Astrocyte (in vitro differentiated cells and primary cell): ENCODE results near the gene KRT83. TPM values are rescaled to one million over a fixed set of nuclear protein-coding genes. Genes with fewer than 3 reads are reported as not detected.

Experiments
- DNase-seq: peaks from one replicate; pipeline ENCODE4 v3.0.0-alpha.2; 2010; ENCODE audit warnings: low read depth
- FAIRE-seq: peaks from 2 replicates; lab custom pipeline; 2011; peaks lifted over from hg19 to GRCh38; lab: Jason Lieb, UNC
- H2AFZ ChIP-seq: 2 replicates; pipeline ENCODE4 v1.6.0; 2012; ENCODE audit warnings: low read depth, low read length, inconsistent platforms
- H3K27ac ChIP-seq: 2 replicates; pipeline ENCODE4 v1.5.1; 2011; ENCODE audit warnings: low read depth, low read length, inconsistent platforms
- H3K27me3 ChIP-seq: 2 replicates; pipeline ENCODE4 v1.6.0; 2011; ENCODE audit warnings: low read length, inconsistent platforms; ENCODE audit not compliant: insufficient read depth
- H3K36me3 ChIP-seq: 2 replicates; pipeline ENCODE4 v1.5.1; 2011; ENCODE audit warnings: low read length, inconsistent platforms; ENCODE audit not compliant: insufficient read depth
- H3K4me1 ChIP-seq: 2 replicates; pipeline ENCODE4 v1.5.1; 2011; ENCODE audit warnings: low read length, inconsistent platforms; ENCODE audit not compliant: insufficient read depth
- H3K4me2 ChIP-seq: 2 replicates; pipeline ENCODE4 v1.6.0; 2012; ENCODE audit warnings: low read length, inconsistent platforms
- H3K4me3 ChIP-seq: 2 replicates; pipeline ENCODE4 v1.5.1; 2011; ENCODE audit warnings: low read depth, mild to moderate bottlenecking, low read length, inconsistent platforms; ENCODE audit not compliant: insufficient read depth
- H3K79me2 ChIP-seq: 2 replicates; pipeline ENCODE4 v1.6.0; 2012; ENCODE audit warnings: mild to moderate bottlenecking, low read length, inconsistent platforms; ENCODE audit not compliant: insufficient read depth
- H3K9ac ChIP-seq: 2 replicates; pipeline ENCODE4 v1.6.0; 2012; ENCODE audit warnings: mild to moderate bottlenecking, low read length, inconsistent platforms
- H3K9me3 ChIP-seq: 2 replicates; pipeline ENCODE4 v1.5.1; 2012; ENCODE audit warnings: low read depth, mild to moderate bottlenecking, low read length, inconsistent platforms; ENCODE audit not compliant: insufficient read depth
- H4K20me1 ChIP-seq: 2 replicates; pipeline ENCODE4 v1.6.0; 2012; ENCODE audit warnings: low read length, inconsistent platforms; ENCODE audit not compliant: insufficient read depth
- H3K27ac Mint-ChIP-seq: one replicate; pipeline ENCODE4 v1.8.0; 2021; ENCODE audit warnings: mild to moderate bottlenecking, mixed read lengths; ENCODE audit not compliant: unreplicated experiment
- H3K27me3 Mint-ChIP-seq: one replicate; pipeline ENCODE4 v1.8.0; 2021; ENCODE audit warnings: low read depth, mixed read lengths; ENCODE audit not compliant: unreplicated experiment
- H3K36me3 Mint-ChIP-seq: one replicate; pipeline ENCODE4 v1.8.0; 2021; ENCODE audit warnings: low read depth, mixed read lengths; ENCODE audit not compliant: unreplicated experiment
- H3K4me1 Mint-ChIP-seq: one replicate; pipeline ENCODE4 v1.8.0; 2021; ENCODE audit warnings: low read depth, mixed read lengths; ENCODE audit not compliant: unreplicated experiment
- H3K4me3 Mint-ChIP-seq: one replicate; pipeline ENCODE4 v1.8.0; 2021; ENCODE audit warnings: mild to moderate bottlenecking, moderate library complexity, mixed read lengths; ENCODE audit not compliant: unreplicated experiment
- H3K9me3 Mint-ChIP-seq: one replicate; pipeline ENCODE4 v1.8.0; 2021; ENCODE audit warnings: mild to moderate bottlenecking, mixed read lengths; ENCODE audit not compliant: unreplicated experiment
- EZH2 ChIP-seq: IDR thresholded peaks from 2 replicates; pipeline ENCODE4 v1.6.1; 2012; ENCODE audit warnings: mild to moderate bottlenecking, low read length, inconsistent platforms; ENCODE audit not compliant: insufficient read depth
- total RNA-seq: library from RNA; stranded (reverse); gene quantifications from 2 replicates; pipeline ENCODE4 v1.2.1, GENCODE V29; 2021
- TF ChIP-seq, protein P1 (sequence below): IDR thresholded peaks from 2 replicates; pipeline ENCODE4 v1.5.1; 2011; ENCODE audit warnings: low read depth, mild to moderate bottlenecking, inconsistent platforms, low read length, moderate library complexity; ENCODE audit not compliant: insufficient read depth

The KRT83 gene
- total RNA-seq, 1 donor from 2014 or later, result not detected

DNA sequence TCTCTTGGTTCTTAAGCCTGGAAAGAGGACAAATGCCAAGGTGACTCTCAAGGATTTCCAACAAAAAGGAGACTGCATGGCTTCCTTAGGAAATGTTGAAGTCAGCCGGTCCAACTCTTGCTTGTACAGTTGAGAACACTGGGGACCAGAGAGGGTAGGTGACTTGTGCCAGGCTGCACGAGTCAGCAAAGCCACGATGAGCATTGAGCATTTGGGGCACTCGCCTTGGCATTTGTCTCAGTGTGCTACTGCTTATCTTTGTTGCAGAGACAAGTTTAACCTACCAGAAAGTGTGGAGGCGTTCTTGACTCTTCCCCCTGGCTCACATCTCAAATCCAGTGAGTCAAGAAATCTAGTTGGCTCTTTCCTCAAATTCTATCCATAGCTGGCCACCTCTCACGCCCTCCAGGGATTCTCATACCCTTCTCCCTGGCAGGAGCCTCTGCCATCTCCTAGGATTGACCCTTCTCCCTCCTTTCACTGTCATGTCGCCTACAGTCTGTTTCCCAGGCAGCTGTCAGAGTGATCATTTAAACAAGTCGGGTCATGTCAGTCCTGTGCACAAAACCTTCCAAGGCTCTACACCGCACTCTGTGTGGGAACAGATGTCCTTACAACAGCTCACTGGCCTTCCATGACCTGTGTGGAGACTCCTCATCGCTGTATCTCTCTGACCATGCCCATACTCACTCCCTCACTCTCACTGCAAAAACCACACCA is 17.2 kb upstream of the KRT83 start:
- no peaks in the 10 kb centered on the region for H4K20me1 ChIP-seq

DNA sequence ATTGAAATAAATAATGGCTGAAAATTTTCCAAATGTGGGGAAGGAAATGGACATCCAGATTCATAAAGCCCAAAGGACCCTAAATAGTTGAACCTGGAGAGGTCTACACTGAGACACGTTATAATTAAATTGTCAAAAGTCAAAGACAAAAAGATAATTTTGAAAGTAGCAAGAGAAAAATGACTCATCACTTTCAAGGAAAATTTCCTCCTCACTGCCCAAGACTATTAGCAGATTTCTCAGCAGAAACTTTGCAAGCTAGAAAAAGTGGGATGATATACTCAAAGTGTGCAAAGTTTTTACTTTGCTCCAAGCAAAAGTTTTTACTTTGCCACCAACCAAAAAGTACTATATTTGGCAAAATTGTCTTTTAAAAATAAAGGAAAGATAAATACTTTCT is 15.9 kb upstream of the KRT83 start:
- H3K27me3 Mint-ChIP-seq, result peaks cover 37% of the 10 kb centered on the region
- Histone ChIP-seq H3K27me3 (peaks cover 10% of the 10 kb centered on the region), H3K79me2 (no peaks in the 10 kb centered on the region), H3K36me3 (no peaks in the 10 kb centered on the region), H3K9ac (no peak overlapping the region), H4K20me1 (no peaks in the 10 kb centered on the region), H2AFZ (no peak overlapping the region), H3K4me2 (no peak overlapping the region), H3K4me3 (no peak overlapping the region), H3K27ac (no peak overlapping the region), H3K4me1 (no peaks in the 10 kb centered on the region), H3K9me3 (peaks cover 4% of the 10 kb centered on the region)
- peaks cover 8% of the 10 kb centered on the region for H3K9me3 Mint-ChIP-seq
- H3K4me3 Mint-ChIP-seq, result no peak overlapping the region
- H3K36me3 Mint-ChIP-seq, result no peaks in the 10 kb centered on the region
- peak; percentile 5 for DNase-seq
- H3K27ac Mint-ChIP-seq, result peak overlapping the region; percentile 37
- no peak for FAIRE-seq
- peaks cover 7% of the 10 kb centered on the region for H3K4me1 Mint-ChIP-seq
- TF ChIP-seq, protein P1, sequence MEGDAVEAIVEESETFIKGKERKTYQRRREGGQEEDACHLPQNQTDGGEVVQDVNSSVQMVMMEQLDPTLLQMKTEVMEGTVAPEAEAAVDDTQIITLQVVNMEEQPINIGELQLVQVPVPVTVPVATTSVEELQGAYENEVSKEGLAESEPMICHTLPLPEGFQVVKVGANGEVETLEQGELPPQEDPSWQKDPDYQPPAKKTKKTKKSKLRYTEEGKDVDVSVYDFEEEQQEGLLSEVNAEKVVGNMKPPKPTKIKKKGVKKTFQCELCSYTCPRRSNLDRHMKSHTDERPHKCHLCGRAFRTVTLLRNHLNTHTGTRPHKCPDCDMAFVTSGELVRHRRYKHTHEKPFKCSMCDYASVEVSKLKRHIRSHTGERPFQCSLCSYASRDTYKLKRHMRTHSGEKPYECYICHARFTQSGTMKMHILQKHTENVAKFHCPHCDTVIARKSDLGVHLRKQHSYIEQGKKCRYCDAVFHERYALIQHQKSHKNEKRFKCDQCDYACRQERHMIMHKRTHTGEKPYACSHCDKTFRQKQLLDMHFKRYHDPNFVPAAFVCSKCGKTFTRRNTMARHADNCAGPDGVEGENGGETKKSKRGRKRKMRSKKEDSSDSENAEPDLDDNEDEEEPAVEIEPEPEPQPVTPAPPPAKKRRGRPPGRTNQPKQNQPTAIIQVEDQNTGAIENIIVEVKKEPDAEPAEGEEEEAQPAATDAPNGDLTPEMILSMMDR, result no peak
- TF ChIP-seq EZH2, result no peak

More for the DNA sequence above, 17.2 kb upstream of the KRT83 start:
- Histone ChIP-seq H3K4me1 (no peaks in the 10 kb centered on the region), H3K36me3 (no peaks in the 10 kb centered on the region), H3K9me3 (peaks cover 4% of the 10 kb centered on the region), H3K79me2 (no peaks in the 10 kb centered on the region), H3K9ac (no peak overlapping the region), H2AFZ (no peak overlapping the region), H3K27ac (no peak overlapping the region), H3K4me3 (no peak overlapping the region), H3K27me3 (peaks cover 10% of the 10 kb centered on the region), H3K4me2 (no peak overlapping the region)
- Mint-ChIP-seq H3K36me3 (peaks cover 2% of the 10 kb centered on the region), H3K27ac (peak overlapping the region; percentile 12), H3K27me3 (peaks cover 31% of the 10 kb centered on the region), H3K4me3 (no peak overlapping the region), H3K9me3 (peaks cover 15% of the 10 kb centered on the region), H3K4me1 (peaks cover 7% of the 10 kb centered on the region)
- DNase-seq (no peak), FAIRE-seq (no peak)
- TF ChIP-seq, protein P1, result no peak
- no peak for TF ChIP-seq EZH2

DNA sequence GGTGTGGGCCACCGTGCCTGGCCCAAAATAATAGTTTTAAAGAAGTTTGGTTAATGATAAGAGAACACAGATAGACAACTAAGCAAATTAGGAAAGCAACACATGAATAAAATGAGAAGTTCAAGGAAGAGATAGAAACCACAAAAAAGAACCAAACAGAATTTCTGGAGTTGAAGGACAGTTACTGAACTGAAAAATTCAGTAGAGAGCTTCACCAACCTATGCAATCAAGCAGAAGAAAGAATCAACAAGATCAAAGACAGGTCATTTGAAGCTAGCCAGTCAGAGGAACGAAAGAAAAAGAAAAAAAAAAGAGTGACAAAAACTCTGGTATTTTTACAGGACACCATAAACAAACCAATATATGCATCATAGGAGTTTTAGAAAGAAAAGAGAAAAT is 15.4 kb upstream of the KRT83 start:
- Mint-ChIP-seq H3K4me3 (no peak overlapping the region), H3K27ac (peak overlapping the region; percentile 37), H3K9me3 (peaks cover 8% of the 10 kb centered on the region)

More for the DNA sequence above, 15.4 kb upstream of the KRT83 start:
- H3K79me2 ChIP-seq, result no peaks in the 10 kb centered on the region
- H2AFZ ChIP-seq, result no peak overlapping the region
- TF ChIP-seq, protein P1, result no peak
- TF ChIP-seq EZH2, result no peak
- DNase-seq (no peak), FAIRE-seq (no peak)
- peaks cover 37% of the 10 kb centered on the region for H3K27me3 Mint-ChIP-seq
- no peak overlapping the region for H3K27ac ChIP-seq
- no peaks in the 10 kb centered on the region for H3K36me3 Mint-ChIP-seq
- H3K36me3 ChIP-seq, result no peaks in the 10 kb centered on the region
- no peak overlapping the region for H3K9ac ChIP-seq
- no peak overlapping the region for H3K4me3 ChIP-seq
- no peaks in the 10 kb centered on the region for H3K4me1 ChIP-seq
- peaks cover 10% of the 10 kb centered on the region for H3K27me3 ChIP-seq
- H3K4me2 ChIP-seq, result no peak overlapping the region
- peaks cover 4% of the 10 kb centered on the region for H3K9me3 ChIP-seq
- peaks cover 7% of the 10 kb centered on the region for H3K4me1 Mint-ChIP-seq
- H4K20me1 ChIP-seq, result no peaks in the 10 kb centered on the region
